Measurements from ENCODE around the gene CUX1. TPM values are rescaled to one million over a fixed set of nuclear protein-coding genes. Genes with fewer than 3 reads are reported as not detected.
A peak's percentile ranks its signal among the peaks of the same experiment; 100 is the strongest.

The CUX1 gene
- total and polyA plus RNA-seq, 2 donors (not counting 1 experiment from before 2014, with no cell fraction given) = 10.8 to 86.5 TPM

DNA sequence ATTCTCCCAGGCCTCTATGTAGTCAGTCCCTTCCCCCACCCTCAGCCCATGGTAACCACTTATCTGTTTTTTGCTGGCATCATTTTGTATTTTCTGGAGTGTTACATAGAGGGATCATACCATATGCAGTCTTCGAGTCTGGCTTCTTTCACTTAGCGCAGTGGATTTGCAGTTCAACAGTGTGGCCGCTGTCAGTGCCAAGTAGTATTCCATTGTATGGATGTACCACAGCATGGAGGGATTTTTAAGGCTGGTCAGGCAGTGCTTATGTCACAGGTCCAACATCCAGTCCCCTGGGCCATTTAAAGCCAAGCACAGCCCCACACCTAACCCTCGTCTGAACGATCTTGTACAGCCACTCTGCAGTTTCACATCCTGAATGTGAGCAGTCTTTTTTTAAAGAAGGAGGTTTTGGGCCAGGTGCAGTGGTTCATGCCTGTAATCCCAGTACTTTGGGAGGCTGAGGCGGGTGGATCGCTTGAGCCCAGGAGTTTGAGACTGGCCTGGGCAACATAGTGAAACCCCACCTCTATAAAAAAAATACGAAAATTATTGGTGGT is 121.8 kb downstream of the CUX1 start:
- Histone ChIP-seq H2AFZ (ENCODE audit: insufficient read depth, low read depth, low read length, poor library complexity, severe bottlenecking) (no peak overlapping the region), H3K4me1 (ENCODE audit: control insufficient read depth in 2 of 2, insufficient read depth in 2 of 2, low read length in 2 of 2) (peaks cover 12 to 27% of the 10 kb centered on the region in 2 donors), H3K9me3 (ENCODE audit: control extremely low read depth in 1 of 3, control insufficient read depth in 2 of 3, insufficient read depth in 1 of 3, low read length in 2 of 3) (peaks cover 0 to 3% (median 0%) of the 10 kb centered on the region in 3 donors), H3K4me3 (ENCODE audit: control extremely low read depth in 1 of 5, extremely low read depth in 1 of 5, insufficient read depth in 1 of 5, low read depth in 2 of 5, low read length in 4 of 5) (no peak overlapping the region), H3K4me2 (replicated peaks; ENCODE audit: low read depth, low read length, poor library complexity, severe bottlenecking) (peak overlapping the region; percentile 23), H4K20me1 (ENCODE audit: control insufficient read depth, insufficient read depth, low read length, poor library complexity, severe bottlenecking) (peaks cover 40% of the 10 kb centered on the region), H3K79me2 (ENCODE audit: control insufficient read depth, insufficient read depth, low read length) (peaks cover 53% of the 10 kb centered on the region), H3K27me3 (replicated peaks in 1 of 4; ENCODE audit: control extremely low read depth in 1 of 4, control insufficient read depth in 3 of 4, insufficient read depth in 4 of 4, low read length in 3 of 4) (no peaks in the 10 kb centered on the region), H3K36me3 (replicated peaks in 1 of 2; ENCODE audit: control extremely low read depth in 1 of 2, control insufficient read depth in 1 of 2, extremely low read depth in 1 of 2, insufficient read depth in 2 of 2, low read length in 1 of 2) (peaks cover 0 to 2% of the 10 kb centered on the region in 2 experiments), H3K9ac (ENCODE audit: low read length) (no peak overlapping the region), H3K27ac (ENCODE audit: low read length in 2 of 2) (no peak overlapping the region)
- WGBS (ENCODE audit: insufficient coverage) = 97% methylated on average over 3 of the region's 8 CpGs
- no peak for TF ChIP-seq EZH2 (IDR thresholded peaks at IDR 0.05; ENCODE audit: borderline replicate concordance, insufficient read depth, low read depth, low read length, poor library complexity, severe bottlenecking)
- TF ChIP-seq, protein P1, sequence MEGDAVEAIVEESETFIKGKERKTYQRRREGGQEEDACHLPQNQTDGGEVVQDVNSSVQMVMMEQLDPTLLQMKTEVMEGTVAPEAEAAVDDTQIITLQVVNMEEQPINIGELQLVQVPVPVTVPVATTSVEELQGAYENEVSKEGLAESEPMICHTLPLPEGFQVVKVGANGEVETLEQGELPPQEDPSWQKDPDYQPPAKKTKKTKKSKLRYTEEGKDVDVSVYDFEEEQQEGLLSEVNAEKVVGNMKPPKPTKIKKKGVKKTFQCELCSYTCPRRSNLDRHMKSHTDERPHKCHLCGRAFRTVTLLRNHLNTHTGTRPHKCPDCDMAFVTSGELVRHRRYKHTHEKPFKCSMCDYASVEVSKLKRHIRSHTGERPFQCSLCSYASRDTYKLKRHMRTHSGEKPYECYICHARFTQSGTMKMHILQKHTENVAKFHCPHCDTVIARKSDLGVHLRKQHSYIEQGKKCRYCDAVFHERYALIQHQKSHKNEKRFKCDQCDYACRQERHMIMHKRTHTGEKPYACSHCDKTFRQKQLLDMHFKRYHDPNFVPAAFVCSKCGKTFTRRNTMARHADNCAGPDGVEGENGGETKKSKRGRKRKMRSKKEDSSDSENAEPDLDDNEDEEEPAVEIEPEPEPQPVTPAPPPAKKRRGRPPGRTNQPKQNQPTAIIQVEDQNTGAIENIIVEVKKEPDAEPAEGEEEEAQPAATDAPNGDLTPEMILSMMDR (IDR thresholded peaks at IDR 0.05) = no peak
- peaks cover 38% of the 10 kb centered on the region for H3K4me1 Mint-ChIP-seq
- ATAC-seq (ENCODE audit: low read depth) (peak; percentile 58), DNase-seq (peak; percentile 43)
- POLR2A ChIA-PET = no interaction called here
- peak overlapping the region; percentile 1 for H3K4me3 Mint-ChIP-seq
- intact Hi-C loops (cut with micrococcal nuclease) = loop anchor here (10.0 kb wide), 1 partner anchor 46 kb away; no protein-coding TSS in a partner anchor
- H3K27me3 Mint-ChIP-seq = no peaks in the 10 kb centered on the region
- CTCF ChIA-PET = no interaction called here
- no peak overlapping the region for H3K27ac Mint-ChIP-seq
- no peaks in the 10 kb centered on the region for H3K9me3 Mint-ChIP-seq (ENCODE audit: insufficient read depth)

DNA sequence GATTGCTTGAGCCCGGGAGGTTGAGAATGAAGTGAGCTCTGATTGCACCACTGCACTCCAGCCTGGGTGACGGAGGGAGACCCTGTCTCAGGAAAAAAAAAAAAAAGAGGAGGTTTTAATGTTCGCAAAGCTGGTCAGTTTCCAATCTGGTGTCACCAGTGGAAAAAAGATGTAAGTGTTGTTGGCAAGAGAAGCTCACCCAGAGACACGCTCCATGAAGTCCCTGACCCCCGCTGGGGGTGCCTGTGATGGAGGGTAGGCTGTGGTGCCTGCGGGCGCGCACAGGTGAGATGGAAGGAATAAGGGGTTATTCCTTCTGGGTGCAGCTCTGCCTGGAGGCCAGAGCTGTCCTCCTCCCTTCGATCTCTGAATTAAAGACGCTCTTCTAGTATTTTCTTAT is 122.7 kb downstream of the CUX1 start:
- Mint-ChIP-seq H3K9me3 (ENCODE audit: insufficient read depth) (no peaks in the 10 kb centered on the region), H3K4me1 (peaks cover 32% of the 10 kb centered on the region), H3K27me3 (no peaks in the 10 kb centered on the region), H3K4me3 (no peak overlapping the region), H3K27ac (no peak overlapping the region)
- Histone ChIP-seq H3K4me3 (ENCODE audit: control extremely low read depth in 1 of 5, extremely low read depth in 1 of 5, insufficient read depth in 1 of 5, low read depth in 2 of 5, low read length in 4 of 5) (no peak overlapping the region), H3K79me2 (ENCODE audit: control insufficient read depth, insufficient read depth, low read length) (peaks cover 53% of the 10 kb centered on the region), H2AFZ (ENCODE audit: insufficient read depth, low read depth, low read length, poor library complexity, severe bottlenecking) (no peak overlapping the region), H4K20me1 (ENCODE audit: control insufficient read depth, insufficient read depth, low read length, poor library complexity, severe bottlenecking) (peaks cover 40% of the 10 kb centered on the region), H3K4me1 (ENCODE audit: control insufficient read depth in 2 of 2, insufficient read depth in 2 of 2, low read length in 2 of 2) (peaks cover 10 to 22% of the 10 kb centered on the region in 2 donors), H3K27ac (ENCODE audit: low read length in 2 of 2) (no peak overlapping the region), H3K9ac (ENCODE audit: low read length) (no peak overlapping the region), H3K9me3 (ENCODE audit: control extremely low read depth in 1 of 3, control insufficient read depth in 2 of 3, insufficient read depth in 1 of 3, low read length in 2 of 3) (peaks cover 0 to 3% (median 0%) of the 10 kb centered on the region in 3 donors), H3K36me3 (replicated peaks in 1 of 2; ENCODE audit: control extremely low read depth in 1 of 2, control insufficient read depth in 1 of 2, extremely low read depth in 1 of 2, insufficient read depth in 2 of 2, low read length in 1 of 2) (peaks cover 0 to 2% of the 10 kb centered on the region in 2 experiments), H3K4me2 (replicated peaks; ENCODE audit: low read depth, low read length, poor library complexity, severe bottlenecking) (no peak overlapping the region), H3K27me3 (replicated peaks in 1 of 4; ENCODE audit: control extremely low read depth in 1 of 4, control insufficient read depth in 3 of 4, insufficient read depth in 4 of 4, low read length in 3 of 4) (no peaks in the 10 kb centered on the region)
- POLR2A ChIA-PET = no interaction called here
- no peak for ATAC-seq (ENCODE audit: low read depth)
- intact Hi-C loops (cut with micrococcal nuclease) = no loop called here
- TF ChIP-seq, protein P1 (IDR thresholded peaks at IDR 0.05) = no peak
- no peak for TF ChIP-seq EZH2 (IDR thresholded peaks at IDR 0.05; ENCODE audit: borderline replicate concordance, insufficient read depth, low read depth, low read length, poor library complexity, severe bottlenecking)
- 78% methylated on average over 5 of the region's 10 CpGs for WGBS (ENCODE audit: insufficient coverage)
- no peak for DNase-seq
- CTCF ChIA-PET = interaction anchor here (1.2 kb wide), 1 partner anchor 128 kb away, joined by 3 read pairs; no protein-coding TSS in a partner anchor
